GM23248 (cell line): ENCODE measurements around the gene TMEM145. TPM values are rescaled to one million over a fixed set of nuclear protein-coding genes. Genes with fewer than 3 reads are reported as not detected.

Experiments used
- DNase-seq: peaks from one replicate; pipeline ENCODE4 v3.0.0-alpha.2; 2015
- H2AFZ ChIP-seq: fragments of 200-600 bp; sonication (generic); 2 replicates; pipeline ENCODE4 v1.6.1; 2016; ENCODE audit warnings: antibody characterized with exemption
- H3F3A ChIP-seq: fragments of 200-600 bp; sonication (generic); 2 replicates; pipeline ENCODE4 v1.6.1; 2016; ENCODE audit warnings: mild to moderate bottlenecking, antibody characterized with exemption, mixed run types; ENCODE audit not compliant: insufficient read depth
- H3K27ac ChIP-seq: fragments of 200-600 bp; sonication (generic); 2 replicates; pipeline ENCODE4 v1.5.1; 2016; ENCODE audit warnings: mild to moderate bottlenecking
- H3K27me3 ChIP-seq: fragments of 200-600 bp; sonication (generic); replicated peaks from 2 replicates; pipeline ENCODE4 v1.6.1; 2016; ENCODE audit warnings: mild to moderate bottlenecking; ENCODE audit not compliant: insufficient read depth
- H3K36me3 ChIP-seq: fragments of 200-600 bp; sonication (generic); 2 replicates; pipeline ENCODE4 v1.6.1; 2016; ENCODE audit warnings: low read depth, mild to moderate bottlenecking
- H3K4me1 ChIP-seq: fragments of 200-600 bp; sonication (generic); 2 replicates; pipeline ENCODE4 v1.6.1; 2016; ENCODE audit warnings: mild to moderate bottlenecking; ENCODE audit not compliant: insufficient read depth
- H3K4me2 ChIP-seq: fragments of 200-600 bp; sonication (generic); one replicate; pipeline ENCODE4 v1.6.1; 2016; ENCODE audit warnings: mild to moderate bottlenecking; ENCODE audit not compliant: unreplicated experiment
- H3K4me3 ChIP-seq: fragments of 200-600 bp; sonication (generic); 2 replicates; pipeline ENCODE4 v1.5.1; 2016; ENCODE audit warnings: mild to moderate bottlenecking
- H3K79me2 ChIP-seq: fragments of 200-600 bp; sonication (generic); 2 replicates; pipeline ENCODE4 v1.6.1; 2016; ENCODE audit warnings: mild to moderate bottlenecking; ENCODE audit not compliant: insufficient read depth
- H3K9ac ChIP-seq: fragments of 200-600 bp; sonication (generic); 2 replicates; pipeline ENCODE4 v1.6.1; 2016; ENCODE audit warnings: mild to moderate bottlenecking
- H3K9me2 ChIP-seq: fragments of 200-600 bp; sonication (generic); 2 replicates; pipeline ENCODE4 v1.6.1; 2016; ENCODE audit warnings: mixed run types, mild to moderate bottlenecking, moderate library complexity; ENCODE audit not compliant: insufficient read depth
- H3K9me3 ChIP-seq: fragments of 200-600 bp; sonication (generic); one replicate; pipeline ENCODE4 v1.6.1; 2017; ENCODE audit warnings: low read depth
- H4K20me1 ChIP-seq: fragments of 200-600 bp; sonication (generic); 2 replicates; pipeline ENCODE4 v1.6.0; 2016; ENCODE audit not compliant: insufficient read depth
- EZH2 ChIP-seq: fragments of 200-600 bp; sonication (generic); IDR thresholded peaks from 2 replicates; pipeline ENCODE4 v1.6.1; 2018; ENCODE audit warnings: antibody characterized with exemption, mild to moderate bottlenecking; ENCODE audit not compliant: insufficient read depth, poor library complexity, severe bottlenecking
- EZH2phosphoT487 ChIP-seq: fragments of 200-600 bp; sonication (generic); IDR thresholded peaks from 2 replicates; pipeline ENCODE4 v1.6.1; 2018; ENCODE audit warnings: antibody characterized with exemption, moderate library complexity, mild to moderate bottlenecking, low read depth; ENCODE audit not compliant: insufficient read depth
- WGBS, 2 experiments: methylation state at CpG; one replicate each; pipeline ENCODE4 v1.1.6; 2015 to 2017; ENCODE audit warnings: low lambda C conversion rate in 2 of 2, low coverage in 1 of 2; ENCODE audit errors: missing lambda C conversion rate in 2 of 2; 5-methylcytosine and 5-hydroxymethylcytosine counted together
- in situ Hi-C: fragments of 300-500 bp; cut with MboI; formaldehyde crosslinking; loops from 2 replicates; pipeline ENCODE4 v1.15.0; 2020
- polyA plus RNA-seq: library from polyadenylated mRNA; unstranded; fragments of >200 nt; fragmentation: Nextera tagmentation; extraction: Ambion mirVana; gene quantifications from 2 replicates; pipeline ENCODE4 v1.2.1, GENCODE V29; 2016
- total RNA-seq: library from RNA; depleted of rRNA; stranded (reverse); fragments of >200 nt; shearing (Covaris generic); gene quantifications from 2 replicates; pipeline ENCODE4 v1.2.3, GENCODE V29; 2014

Gene TMEM145
- total and polyA plus RNA-seq, 2 experiments from 2014 or later = not detected

DNA sequence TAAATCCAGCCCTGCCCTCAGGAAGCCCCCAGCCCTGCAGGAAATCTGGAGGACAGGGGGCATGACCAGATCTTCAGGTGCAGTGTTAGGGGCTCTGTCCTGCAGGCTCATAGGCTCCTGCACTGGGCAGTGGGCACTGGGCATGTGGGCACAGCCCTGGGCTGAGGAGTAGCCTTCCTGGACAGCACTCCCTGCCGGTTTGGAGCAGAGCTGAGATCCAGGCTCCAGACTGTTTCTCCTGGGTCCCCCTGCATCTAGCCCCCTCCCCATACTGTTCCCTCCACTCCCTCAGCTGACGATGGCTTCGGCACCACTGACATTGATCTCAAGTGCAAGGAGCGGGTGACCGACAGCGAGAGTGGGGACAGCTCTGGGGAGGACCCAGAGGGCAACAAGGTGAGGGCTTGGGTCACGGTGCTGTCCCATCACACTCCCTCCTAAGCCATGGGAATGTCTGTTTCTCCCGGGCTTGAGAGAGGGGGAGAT lies 23.5 kb upstream of the TMEM145 start:
- H2AFZ ChIP-seq = no peak overlapping the region
- H3F3A ChIP-seq = no peaks in the 10 kb centered on the region
- no peak overlapping the region for H3K4me3 ChIP-seq
- H3K9me3 ChIP-seq = no peaks in the 10 kb centered on the region
- H3K27ac ChIP-seq = no peak overlapping the region
- peaks cover 34% of the 10 kb centered on the region for H3K79me2 ChIP-seq
- in situ Hi-C loops = no loop called here
- DNase-seq = no peak
- TF ChIP-seq EZH2phosphoT487 = no peak
- no peak for TF ChIP-seq EZH2
- H3K36me3 ChIP-seq = peaks cover 8% of the 10 kb centered on the region; the same call in 1 of the 2 replicates
- no peaks in the 10 kb centered on the region for H3K9me2 ChIP-seq
- no peak overlapping the region for H3K4me2 ChIP-seq
- H3K27me3 ChIP-seq = no peaks in the 10 kb centered on the region
- peaks cover 11% of the 10 kb centered on the region for H3K4me1 ChIP-seq
- WGBS, 2 experiments = 89% methylated on average over 8 of the region's 8 CpGs
- no peaks in the 10 kb centered on the region for H4K20me1 ChIP-seq
- no peak overlapping the region for H3K9ac ChIP-seq

- Histone ChIP-seq H2AFZ (no peak overlapping the region), H3K9me3 (no peaks in the 10 kb centered on the region), H3K4me3 (no peak overlapping the region), H4K20me1 (no peaks in the 10 kb centered on the region), H3F3A (no peaks in the 10 kb centered on the region), H3K36me3 (peaks cover 8% of the 10 kb centered on the region; the same call in 1 of the 2 replicates), H3K27me3 (no peaks in the 10 kb centered on the region), H3K9me2 (no peaks in the 10 kb centered on the region), H3K9ac (no peak overlapping the region), H3K27ac (no peak overlapping the region), H3K4me1 (peaks cover 8% of the 10 kb centered on the region), H3K79me2 (peaks cover 29% of the 10 kb centered on the region), H3K4me2 (no peak overlapping the region)
- DNase-seq = no peak
- 86 to 100% methylated on average over 2 to 13 of the region's 13 CpGs for WGBS, 2 experiments
- TF ChIP-seq EZH2 (no peak), EZH2phosphoT487 (no peak)
- in situ Hi-C loops = no loop called here
Observed at GRCh38 chr19:42290136-42290522, 23.0 kb upstream of the TMEM145 start.

DNA sequence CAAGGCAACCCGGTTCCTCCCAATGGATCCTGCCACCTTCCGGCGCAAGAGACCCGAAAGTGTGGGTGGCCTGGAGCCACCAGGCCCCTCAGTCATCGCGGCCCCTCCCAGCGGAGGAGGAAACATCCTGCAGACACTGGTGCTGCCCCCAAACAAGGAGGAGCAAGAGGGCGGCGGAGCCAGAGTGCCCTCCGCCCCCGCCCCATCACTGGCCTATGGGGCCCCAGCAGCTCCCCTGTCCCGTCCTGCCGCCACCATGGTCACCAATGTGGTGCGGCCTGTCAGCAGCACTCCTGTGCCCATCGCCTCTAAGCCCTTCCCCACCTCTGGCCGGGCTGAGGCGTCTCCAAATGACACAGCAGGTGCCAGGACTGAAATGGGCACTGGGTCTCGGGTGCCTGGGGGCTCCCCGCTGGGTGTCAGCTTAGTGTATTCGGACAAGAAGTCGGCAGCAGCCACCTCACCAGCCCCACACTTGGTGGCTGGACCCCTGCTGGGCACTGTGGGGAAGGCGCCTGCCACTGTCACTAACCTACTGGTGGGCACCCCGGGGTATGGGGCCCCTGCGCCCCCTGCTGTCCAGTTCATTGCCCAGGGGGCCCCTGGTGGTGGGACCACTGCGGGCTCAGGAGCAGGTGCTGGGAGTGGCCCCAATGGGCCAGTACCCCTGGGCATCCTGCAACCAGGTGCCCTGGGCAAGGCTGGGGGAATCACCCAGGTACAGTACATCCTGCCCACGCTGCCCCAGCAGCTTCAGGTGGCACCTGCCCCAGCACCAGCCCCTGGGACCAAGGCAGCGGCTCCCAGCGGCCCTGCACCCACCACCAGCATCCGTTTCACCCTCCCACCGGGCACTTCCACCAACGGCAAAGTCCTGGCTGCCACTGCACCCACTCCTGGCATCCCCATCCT lies 22.3 kb upstream of the TMEM145 start:
- Histone ChIP-seq H3K9me2 (no peaks in the 10 kb centered on the region), H3F3A (no peaks in the 10 kb centered on the region), H3K9me3 (no peaks in the 10 kb centered on the region), H3K27me3 (no peaks in the 10 kb centered on the region), H4K20me1 (no peaks in the 10 kb centered on the region), H3K27ac (no peak overlapping the region), H3K79me2 (peaks cover 23% of the 10 kb centered on the region), H3K4me1 (peaks cover 2% of the 10 kb centered on the region), H3K4me3 (no peak overlapping the region), H3K4me2 (no peak overlapping the region), H2AFZ (no peak overlapping the region), H3K9ac (no peak overlapping the region), H3K36me3 (peaks cover 8% of the 10 kb centered on the region; the same call in 1 of the 2 replicates)
- no peak for TF ChIP-seq EZH2phosphoT487
- no peak for TF ChIP-seq EZH2
- in situ Hi-C loops = no loop called here
- 95 to 96% methylated on average over 24 to 31 of the region's 31 CpGs for WGBS, 2 experiments
- DNase-seq = peak; percentile 35

- no peak overlapping the region for H2AFZ ChIP-seq
- no peak for TF ChIP-seq EZH2
- no peak for TF ChIP-seq EZH2phosphoT487
- no peaks in the 10 kb centered on the region for H4K20me1 ChIP-seq
- in situ Hi-C loops = no loop called here
- H3K4me1 ChIP-seq = no peaks in the 10 kb centered on the region
- peaks cover 16% of the 10 kb centered on the region for H3K79me2 ChIP-seq
- no peak overlapping the region for H3K27ac ChIP-seq
- 77 to 81% methylated on average over 9 of the region's 9 CpGs for WGBS, 2 experiments
- H3K4me2 ChIP-seq = no peak overlapping the region
- no peaks in the 10 kb centered on the region for H3K27me3 ChIP-seq
- no peak for DNase-seq
- no peaks in the 10 kb centered on the region for H3K9me2 ChIP-seq
- no peaks in the 10 kb centered on the region for H3K9me3 ChIP-seq
- H3K4me3 ChIP-seq = no peak overlapping the region
- peaks cover 8% of the 10 kb centered on the region; the same call in 1 of the 2 replicates for H3K36me3 ChIP-seq
- H3F3A ChIP-seq = no peaks in the 10 kb centered on the region
- no peak overlapping the region for H3K9ac ChIP-seq
Observed at GRCh38 chr19:42291435-42291810, 21.7 kb upstream of the TMEM145 start.
